Activated CD4-positive, alpha-beta T cell treated with anti-CD3 and anti-CD28 coated beads, Interleukin-2, amount 10 ng/mL, durations not matched to agents 7 days and 5 days (primary cell): ENCODE measurements around the gene AGPAT2. TPM values are rescaled to one million over a fixed set of nuclear protein-coding genes. Genes with fewer than 3 reads are reported as not detected.

Experiments used
- CTCF ChIA-PET: fragments of 350-600 bp; sonication (Branson Sonifier 250); formaldehyde crosslinking; loops from one replicate; lab custom pipeline; 2021; ENCODE audit warnings: antibody characterized with exemption; lab: Charles Lee
- POLR2A ChIA-PET: fragments of 350-600 bp; sonication (Branson Sonifier 250); formaldehyde crosslinking; loops from one replicate; lab custom pipeline; 2021; ENCODE audit warnings: antibody characterized with exemption; lab: Charles Lee
- DNase-seq: peaks from one replicate; pipeline ENCODE4 v3.0.0-alpha.2; 2020
- H3K27ac Mint-ChIP-seq: one replicate; pipeline ENCODE4 v1.8.0; 2021; ENCODE audit warnings: mild to moderate bottlenecking, moderate library complexity, mixed read lengths
- H3K27me3 Mint-ChIP-seq: one replicate; pipeline ENCODE4 v1.8.0; 2021; ENCODE audit warnings: mixed read lengths
- H3K36me3 Mint-ChIP-seq: one replicate; pipeline ENCODE4 v1.8.0; 2021; ENCODE audit warnings: low read depth, mixed read lengths
- H3K4me1 Mint-ChIP-seq: one replicate; pipeline ENCODE4 v1.8.0; 2021; ENCODE audit warnings: mixed read lengths
- H3K4me3 Mint-ChIP-seq: one replicate; pipeline ENCODE4 v1.8.0; 2021; ENCODE audit warnings: mild to moderate bottlenecking, moderate library complexity, mixed read lengths
- H3K9me3 Mint-ChIP-seq: one replicate; pipeline ENCODE4 v1.8.0; 2021; ENCODE audit warnings: mixed read lengths
- total RNA-seq, 2 experiments: library from RNA; stranded (reverse); gene quantifications; one replicate each; pipeline ENCODE4 v1.2.3, GENCODE V29; 2021

The AGPAT2 gene
- total RNA-seq, result 10 to 100 TPM; 15.0 to 17.0 TPM

- peak within 1 kb of the TSS; percentile 75 for H3K4me3 Mint-ChIP-seq
- peak; percentile 62 for DNase-seq
- ChIA-PET CTCF (interaction anchor here (1.0 to 2.1 kb wide), 3 partner anchors 15 to 41 kb away, joined by 3 to 6 read pairs (median 3); no protein-coding TSS in a partner anchor), POLR2A (no interaction called here)
- H3K27me3 Mint-ChIP-seq, result peaks cover 4% of the 10 kb centered on the region
- H3K9me3 Mint-ChIP-seq, result no peaks in the 10 kb centered on the region
- H3K27ac Mint-ChIP-seq, result peak within 1 kb of the TSS; percentile 68
- H3K36me3 Mint-ChIP-seq, result no peaks in the 10 kb centered on the region
- peaks cover 5% of the 10 kb centered on the region for H3K4me1 Mint-ChIP-seq
Measured at GRCh38 chr9:136686794-136687711, at the start of gene AGPAT2. Gene AGPAT2, minus strand, starts transcription at chr9:136687457. Its CDS starts 100 bp downstream, at chr9:136687357.

GRCh38 chr9:136735812-136736480 is 48.7 kb upstream of the AGPAT2 start:
- CTCF ChIA-PET, result interaction anchor here (1.6 kb wide), 1 partner anchor 8 kb away, joined by 8 read pairs; no protein-coding TSS in a partner anchor
- H3K4me3 Mint-ChIP-seq, result no peak overlapping the region
- H3K4me1 Mint-ChIP-seq, result no peaks in the 10 kb centered on the region
- DNase-seq, result no peak
- no peaks in the 10 kb centered on the region for H3K9me3 Mint-ChIP-seq
- no peak overlapping the region for H3K27ac Mint-ChIP-seq
- H3K27me3 Mint-ChIP-seq, result no peaks in the 10 kb centered on the region
- H3K36me3 Mint-ChIP-seq, result no peaks in the 10 kb centered on the region
- POLR2A ChIA-PET, result no interaction called here

- no peaks in the 10 kb centered on the region for H3K4me1 Mint-ChIP-seq
- H3K27ac Mint-ChIP-seq, result no peak overlapping the region
- ChIA-PET POLR2A (no interaction called here), CTCF (interaction anchor here (1.4 kb wide), 1 partner anchor 15 kb away, joined by 7 read pairs; no protein-coding TSS in a partner anchor)
- H3K4me3 Mint-ChIP-seq, result no peak overlapping the region
- no peaks in the 10 kb centered on the region for H3K9me3 Mint-ChIP-seq
- no peaks in the 10 kb centered on the region for H3K27me3 Mint-ChIP-seq
- no peaks in the 10 kb centered on the region for H3K36me3 Mint-ChIP-seq
- DNase-seq, result no peak
Measured at GRCh38 chr9:136734837-136735496, 47.7 kb upstream of the AGPAT2 start.

- no peaks in the 10 kb centered on the region for H3K27me3 Mint-ChIP-seq
- no peaks in the 10 kb centered on the region for H3K9me3 Mint-ChIP-seq
- H3K4me3 Mint-ChIP-seq, result no peak overlapping the region
- no peak for DNase-seq
- ChIA-PET CTCF (interaction anchor here (1.5 kb wide), 1 partner anchor 296 kb away, joined by 3 read pairs; no protein-coding TSS in a partner anchor), POLR2A (no interaction called here)
- peaks cover 6% of the 10 kb centered on the region for H3K4me1 Mint-ChIP-seq
- H3K36me3 Mint-ChIP-seq, result no peaks in the 10 kb centered on the region
- no peak overlapping the region for H3K27ac Mint-ChIP-seq
Measured at GRCh38 chr9:136733611-136734010, 46.4 kb upstream of the AGPAT2 start.

GRCh38 chr9:136732444-136733178 is 45.4 kb upstream of the AGPAT2 start:
- POLR2A ChIA-PET, result no interaction called here
- CTCF ChIA-PET, result interaction anchor here (0.7 to 1.5 kb wide), 2 partner anchors 25 to 297 kb away, joined by 3 to 4 read pairs; no protein-coding TSS in a partner anchor
- H3K9me3 Mint-ChIP-seq, result no peaks in the 10 kb centered on the region
- H3K27me3 Mint-ChIP-seq, result no peaks in the 10 kb centered on the region
- H3K27ac Mint-ChIP-seq, result no peak overlapping the region
- peaks cover 6% of the 10 kb centered on the region for H3K4me1 Mint-ChIP-seq
- no peak overlapping the region for H3K4me3 Mint-ChIP-seq
- H3K36me3 Mint-ChIP-seq, result no peaks in the 10 kb centered on the region
- no peak for DNase-seq

- peaks cover 23% of the 10 kb centered on the region for H3K4me1 Mint-ChIP-seq
- peak overlapping the region; percentile 51 for H3K4me3 Mint-ChIP-seq
- POLR2A ChIA-PET, result no interaction called here
Measured at GRCh38 chr9:136729926-136730325, 42.7 kb upstream of the AGPAT2 start.

GRCh38 chr9:136729144-136729543 is 41.9 kb upstream of the AGPAT2 start:
- Mint-ChIP-seq H3K4me3 (peak overlapping the region; percentile 51), H3K9me3 (no peaks in the 10 kb centered on the region), H3K27me3 (no peaks in the 10 kb centered on the region), H3K36me3 (peaks cover 24% of the 10 kb centered on the region), H3K27ac (peak overlapping the region; percentile 36), H3K4me1 (peaks cover 25% of the 10 kb centered on the region)
- POLR2A ChIA-PET, result no interaction called here
- DNase-seq, result no peak
- CTCF ChIA-PET, result interaction anchor here (0.7 to 4.6 kb wide), 27 partner anchors 7 to 567 kb away, joined by 3 to 44 read pairs (median 3); partner anchors contain the start of genes AGPAT2, AJM1, EGFL7 and LCN10

More at GRCh38 chr9:136729926-136730325, 42.7 kb upstream of the AGPAT2 start:
- no peak for DNase-seq
- Mint-ChIP-seq H3K27me3 (no peaks in the 10 kb centered on the region), H3K36me3 (peaks cover 16% of the 10 kb centered on the region), H3K9me3 (no peaks in the 10 kb centered on the region), H3K27ac (no peak overlapping the region)
- CTCF ChIA-PET, result interaction anchor here (0.6 to 4.6 kb wide), 14 partner anchors 10 to 366 kb away, joined by 3 to 44 read pairs (median 3); partner anchors contain the start of genes EGFL7, LCN10 and LCN8

GRCh38 chr9:136728548-136729123 is 41.4 kb upstream of the AGPAT2 start:
- no peak for DNase-seq
- peaks cover 30% of the 10 kb centered on the region for H3K4me1 Mint-ChIP-seq
- H3K27ac Mint-ChIP-seq, result no peak overlapping the region
- no peaks in the 10 kb centered on the region for H3K27me3 Mint-ChIP-seq
- H3K36me3 Mint-ChIP-seq, result peaks cover 29% of the 10 kb centered on the region
- CTCF ChIA-PET, result interaction anchor here (0.7 to 4.6 kb wide), 26 partner anchors 8 to 568 kb away, joined by 3 to 44 read pairs (median 4); partner anchors contain the start of genes AGPAT2, AJM1, EGFL7 and LCN10
- H3K9me3 Mint-ChIP-seq, result no peaks in the 10 kb centered on the region
- peak overlapping the region; percentile 51 for H3K4me3 Mint-ChIP-seq
- POLR2A ChIA-PET, result interaction anchor here (0.6 to 1.0 kb wide), 3 partner anchors 28 to 91 kb away, joined by 3 to 4 read pairs (median 3); no protein-coding TSS in a partner anchor

- Mint-ChIP-seq H3K27me3 (no peaks in the 10 kb centered on the region), H3K36me3 (peaks cover 34% of the 10 kb centered on the region), H3K4me3 (peak overlapping the region; percentile 92), H3K9me3 (no peaks in the 10 kb centered on the region), H3K27ac (no peak overlapping the region), H3K4me1 (peaks cover 32% of the 10 kb centered on the region)
- CTCF ChIA-PET, result interaction anchor here (0.9 to 4.6 kb wide), 17 partner anchors 8 to 568 kb away, joined by 3 to 44 read pairs (median 4); partner anchors contain the start of genes AGPAT2, LCN10, LCN8 and PAXX
- POLR2A ChIA-PET, result interaction anchor here (0.6 to 1.0 kb wide), 3 partner anchors 27 to 90 kb away, joined by 3 to 4 read pairs (median 3); no protein-coding TSS in a partner anchor
- DNase-seq, result peak; percentile 91
Measured at GRCh38 chr9:136728080-136728547, 40.9 kb upstream of the AGPAT2 start.

GRCh38 chr9:136726631-136727191 is 39.5 kb upstream of the AGPAT2 start:
- Mint-ChIP-seq H3K9me3 (no peaks in the 10 kb centered on the region), H3K4me3 (peak overlapping the region; percentile 92), H3K27me3 (no peaks in the 10 kb centered on the region), H3K27ac (peak overlapping the region; percentile 89), H3K36me3 (peaks cover 34% of the 10 kb centered on the region), H3K4me1 (peaks cover 32% of the 10 kb centered on the region)
- CTCF ChIA-PET, result interaction anchor here (0.6 to 4.6 kb wide), 12 partner anchors 10 to 614 kb away, joined by 3 to 44 read pairs (median 4); no protein-coding TSS in a partner anchor
- DNase-seq, result peak; percentile 66
- POLR2A ChIA-PET, result interaction anchor here (0.6 kb wide), 2 partner anchors 9 to 44 kb away, joined by 6 read pairs; no protein-coding TSS in a partner anchor
